Mucosa of rectum (tissue), 2 donors: ENCODE measurements around the gene LY6G6C.

Source experiments
- H3K27ac ChIP-seq, 2 donors: one replicate each; pipeline ENCODE4 v1.7.0; 2013; ENCODE audit warnings: inconsistent platforms in 2 of 2, low read depth in 2 of 2, low read length in 2 of 2
- H3K27me3 ChIP-seq, 2 donors: one replicate each; pipeline ENCODE4 v1.7.0; 2013; ENCODE audit warnings: low read length in 2 of 2; ENCODE audit not compliant: control insufficient read depth in 2 of 2, insufficient read depth in 2 of 2
- H3K36me3 ChIP-seq, 2 donors: one replicate each; pipeline ENCODE4 v1.7.0; 2013; ENCODE audit warnings: low read length in 2 of 2; ENCODE audit not compliant: control insufficient read depth in 2 of 2, insufficient read depth in 2 of 2
- H3K4me1 ChIP-seq, 2 donors: one replicate each; pipeline ENCODE4 v1.7.0; 2013; ENCODE audit warnings: low read length in 2 of 2, mild to moderate bottlenecking in 1 of 2; ENCODE audit not compliant: control insufficient read depth in 2 of 2, insufficient read depth in 2 of 2
- H3K4me3 ChIP-seq, 2 donors: one replicate each; pipeline ENCODE4 v1.7.0; 2013; ENCODE audit warnings: low read length in 2 of 2
- H3K9ac ChIP-seq, 2 donors: one replicate each; pipeline ENCODE4 v1.7.0; 2013; ENCODE audit warnings: low read length in 2 of 2, low read depth in 1 of 2, mild to moderate bottlenecking in 1 of 2
- H3K9me3 ChIP-seq, 2 donors: one replicate each; pipeline ENCODE4 v1.7.0; 2013; ENCODE audit warnings: low read length in 2 of 2; ENCODE audit not compliant: control insufficient read depth in 2 of 2
- donor health status: healthy.
- donor health status: Normal muscosa, but diverticular disease.

LY6G6C gene

GRCh38 chr6:31725502-31726350 lies 4.2 kb upstream of the LY6G6C start:
- peaks cover 33 to 44% of the 10 kb centered on the region in 2 donors for H3K4me1 ChIP-seq
- peaks cover 15 to 18% of the 10 kb centered on the region in 2 donors for H3K36me3 ChIP-seq
- no peak overlapping the region for H3K9ac ChIP-seq
- peak overlapping the region; percentile 98 for H3K27ac ChIP-seq
- H3K27me3 ChIP-seq, result no peaks in the 10 kb centered on the region
- no peaks in the 10 kb centered on the region for H3K9me3 ChIP-seq
- no peak overlapping the region for H3K4me3 ChIP-seq

GRCh38 chr6:31723980-31724691 lies 2.6 kb upstream of the LY6G6C start:
- Histone ChIP-seq H3K27me3 (no peaks in the 10 kb centered on the region), H3K4me1 (peaks cover 28 to 45% of the 10 kb centered on the region in 2 donors), H3K9ac (no peak overlapping the region), H3K9me3 (no peaks in the 10 kb centered on the region), H3K36me3 (peaks cover 12 to 16% of the 10 kb centered on the region in 2 donors), H3K4me3 (no peak overlapping the region), H3K27ac (no peak overlapping the region)

- peaks cover 28 to 45% of the 10 kb centered on the region in 2 donors for H3K4me1 ChIP-seq
- H3K9me3 ChIP-seq, result no peaks in the 10 kb centered on the region
- no peak within 1 kb of the TSS for H3K27ac ChIP-seq
- H3K9ac ChIP-seq, result no peak within 1 kb of the TSS
- H3K4me3 ChIP-seq, result no peak within 1 kb of the TSS
- no peaks in the 10 kb centered on the region for H3K27me3 ChIP-seq
- H3K36me3 ChIP-seq, result peaks cover 12 to 16% of the 10 kb centered on the region in 2 donors
These were observed 1.9 kb upstream of the LY6G6C start, which contains the start of gene MPIG6B for GRCh38 chr6:31723245-31723979. Gene MPIG6B (plus strand): TSS chr6:31723373. CDS start chr6:31723384, 11 bp downstream.

- Histone ChIP-seq H3K9me3 (no peaks in the 10 kb centered on the region), H3K27me3 (no peaks in the 10 kb centered on the region), H3K9ac (no peak overlapping the region), H3K36me3 (peaks cover 8 to 10% of the 10 kb centered on the region in 2 donors), H3K4me1 (peaks cover 20 to 45% of the 10 kb centered on the region in 2 donors), H3K27ac (no peak overlapping the region), H3K4me3 (no peak overlapping the region)
These were observed 627 bp upstream of the LY6G6C start for GRCh38 chr6:31722173-31722572.

GRCh38 chr6:31720196-31720770 lies 1.3 kb downstream of the LY6G6C start:
- no peaks in the 10 kb centered on the region for H3K27me3 ChIP-seq
- no peak overlapping the region for H3K27ac ChIP-seq
- H3K9me3 ChIP-seq, result no peaks in the 10 kb centered on the region
- H3K36me3 ChIP-seq, result no peaks in the 10 kb centered on the region
- no peak overlapping the region for H3K9ac ChIP-seq
- H3K4me3 ChIP-seq, result no peak overlapping the region
- peaks cover 11 to 32% of the 10 kb centered on the region in 2 donors for H3K4me1 ChIP-seq

GRCh38 chr6:31719001-31719400 lies 2.5 kb downstream of the LY6G6C start:
- Histone ChIP-seq H3K27me3 (no peaks in the 10 kb centered on the region), H3K36me3 (no peaks in the 10 kb centered on the region), H3K27ac (peak overlapping the region; percentile 74 to 80), H3K4me1 (peaks cover 16 to 43% of the 10 kb centered on the region in 2 donors), H3K4me3 (no peak overlapping the region), H3K9me3 (no peaks in the 10 kb centered on the region), H3K9ac (peak overlapping the region in 1 of 2 donors; percentile 41)

- no peak overlapping the region for H3K9ac ChIP-seq
- no peaks in the 10 kb centered on the region for H3K36me3 ChIP-seq
- peaks cover 21 to 50% of the 10 kb centered on the region in 2 donors for H3K4me1 ChIP-seq
- no peaks in the 10 kb centered on the region for H3K9me3 ChIP-seq
- H3K27me3 ChIP-seq, result no peaks in the 10 kb centered on the region
- H3K4me3 ChIP-seq, result no peak overlapping the region
- peak overlapping the region; percentile 74 to 80 for H3K27ac ChIP-seq
These were observed 3.3 kb downstream of the LY6G6C start for GRCh38 chr6:31718265-31718664.

GRCh38 chr6:31717499-31718222 lies 3.9 kb downstream of the LY6G6C start:
- Histone ChIP-seq H3K36me3 (no peaks in the 10 kb centered on the region), H3K9me3 (no peaks in the 10 kb centered on the region), H3K4me3 (no peak overlapping the region), H3K4me1 (peaks cover 21 to 52% of the 10 kb centered on the region in 2 donors), H3K9ac (no peak overlapping the region), H3K27ac (peak overlapping the region; percentile 49 to 59), H3K27me3 (no peaks in the 10 kb centered on the region)
